SK-N-SH (cell line): ENCODE measurements around the gene OR10A3. TPM values are rescaled to one million over a fixed set of nuclear protein-coding genes. Genes with fewer than 3 reads are reported as not detected.

ENCODE experiments used
- CTCF ChIA-PET: fragments of 300-600, 350-600 bp; formaldehyde crosslinking; extraction: SDS; loops from one replicate; lab custom pipeline; 2021; lab: Yijun Ruan, JAX
- POLR2A ChIA-PET: fragments of 350-600 bp; sonication (Branson Sonifier 250); formaldehyde crosslinking; extraction: SDS; loops from one replicate; lab custom pipeline; 2020; ENCODE audit warnings: antibody characterized with exemption, inconsistent platforms; lab: Yijun Ruan, JAX
- DNase-seq: peaks from one replicate; pipeline ENCODE4 v3.0.0; 2012
- H2AFZ ChIP-seq: fragments of 200-600 bp; sonication (generic); 2 replicates; pipeline ENCODE4 v1.8.1; 2016; ENCODE audit warnings: antibody characterized with exemption, mild to moderate bottlenecking, low read depth
- H3F3A ChIP-seq: fragments of 200-600 bp; sonication (generic); replicated peaks from 2 replicates; pipeline ENCODE3; 2016; ENCODE audit warnings: antibody characterized with exemption, mild to moderate bottlenecking; ENCODE audit not compliant: insufficient read depth
- H3K27ac ChIP-seq, 2 experiments: fragments of 200-500 bp in 1 of 2; fragments of 200-600 bp in 1 of 2; sonication (Bioruptor generic) in 1 of 2; sonication (generic), shearing (Covaris generic) in 1 of 2; 2 replicates each; pipeline versions ENCODE4 v1.5.1 to v1.6.1; 2014 to 2016; ENCODE audit warnings: low read depth in 2 of 2, inconsistent platforms in 1 of 2, low read length in 1 of 2, mild to moderate bottlenecking in 1 of 2, mixed read lengths in 1 of 2
- H3K27me3 ChIP-seq: fragments of 200-600 bp; sonication (generic), shearing (Covaris generic); 2 replicates; pipeline ENCODE4 v1.6.1; 2016; ENCODE audit warnings: mixed run types; ENCODE audit not compliant: insufficient read depth
- H3K36me3 ChIP-seq, 2 experiments: fragments of 200-500 bp in 1 of 2; fragments of 200-600 bp in 1 of 2; sonication (Bioruptor generic) in 1 of 2; sonication (generic) in 1 of 2; replicated peaks in 1 of 2; 2 replicates each; pipeline versions ENCODE3 to v1.5.1; 2014 to 2016; ENCODE audit warnings: low read length in 1 of 2, mild to moderate bottlenecking in 1 of 2; ENCODE audit not compliant: insufficient read depth in 2 of 2, control insufficient read depth in 1 of 2
- H3K4me1 ChIP-seq, 2 experiments: fragments of 200-500 bp in 1 of 2; fragments of 200-600 bp in 1 of 2; sonication (Bioruptor generic) in 1 of 2; sonication (generic), shearing (Covaris generic) in 1 of 2; 2 replicates each; pipeline versions ENCODE4 v1.5.1 to v1.6.1; 2014 to 2016; ENCODE audit warnings: low read depth in 1 of 2, low read length in 1 of 2, mixed run types in 1 of 2; ENCODE audit not compliant: insufficient read depth in 2 of 2, control insufficient read depth in 1 of 2
- H3K4me2 ChIP-seq: fragments of 200-600 bp; sonication (generic), shearing (Covaris generic); 2 replicates; pipeline ENCODE4 v1.6.1; 2017; ENCODE audit warnings: mixed run types
- H3K4me3 ChIP-seq, 2 experiments: fragments of 200-500 bp in 1 of 2; fragments of 200-600 bp in 1 of 2; sonication (Bioruptor generic) in 1 of 2; sonication (generic), shearing (Covaris generic) in 1 of 2; 2 replicates each; pipeline versions ENCODE4 v1.5.1 to v1.8.1; 2014 to 2016; ENCODE audit warnings: low read depth in 2 of 2, inconsistent platforms in 1 of 2, low read length in 1 of 2, mild to moderate bottlenecking in 1 of 2, mixed read lengths in 1 of 2, moderate library complexity in 1 of 2
- H3K79me2 ChIP-seq: fragments of 200-600 bp; sonication (generic); 2 replicates; pipeline ENCODE4 v1.8.1; 2017; ENCODE audit warnings: mild to moderate bottlenecking; ENCODE audit not compliant: insufficient read depth
- H3K9ac ChIP-seq: fragments of 200-600 bp; sonication (generic); 2 replicates; pipeline ENCODE4 v1.6.1; 2017; ENCODE audit warnings: mixed run types
- H3K9me2 ChIP-seq: fragments of 200-600 bp; sonication (generic); 2 replicates; pipeline ENCODE4 v1.6.1; 2017; ENCODE audit warnings: mixed run types
- H3K9me3 ChIP-seq: fragments of 200-600 bp; sonication (generic); 2 replicates; pipeline ENCODE4 v1.6.1; 2017; ENCODE audit warnings: mixed run types, mild to moderate bottlenecking, moderate library complexity
- H4K20me1 ChIP-seq: fragments of 200-600 bp; sonication (generic); 2 replicates; pipeline ENCODE4 v1.6.1; 2017; ENCODE audit warnings: mild to moderate bottlenecking, mixed run types; ENCODE audit not compliant: insufficient read depth
- EP300 ChIP-seq, 2 experiments: IDR thresholded peaks; 2 replicates each; pipeline versions ENCODE4 v1.4.0 to v1.6.1; 2012; ENCODE audit warnings: borderline replicate concordance in 1 of 2, low read depth in 1 of 2, low read length in 1 of 2
- FOXM1 ChIP-seq: IDR thresholded peaks from 2 replicates; pipeline ENCODE4 v1.4.0; 2012; ENCODE audit warnings: low read depth, mild to moderate bottlenecking
- GABPA ChIP-seq: IDR thresholded peaks from 2 replicates; pipeline ENCODE4 v1.4.0; 2012; ENCODE audit warnings: low read depth, mild to moderate bottlenecking
- GATA2 ChIP-seq: sonication (generic); formaldehyde crosslinking; IDR thresholded peaks from 2 replicates; pipeline ENCODE4 v1.5.0; 2020; ENCODE audit warnings: mild to moderate bottlenecking, missing genetic modification reagents
- JUND ChIP-seq: IDR thresholded peaks from 2 replicates; pipeline ENCODE4 v1.4.0; 2012
- NRF1 ChIP-seq: IDR thresholded peaks from 2 replicates; pipeline ENCODE4 v1.6.1; 2012; ENCODE audit warnings: low read depth, mild to moderate bottlenecking, low read length
- RAD21 ChIP-seq: IDR thresholded peaks from 2 replicates; pipeline ENCODE4 v1.6.1; 2012; ENCODE audit warnings: mild to moderate bottlenecking, low read length
- TAF1 ChIP-seq: IDR thresholded peaks from 2 replicates; pipeline ENCODE4 v1.6.1; 2012; ENCODE audit warnings: low read depth, mild to moderate bottlenecking, low read length, moderate library complexity, borderline replicate concordance
- TCF12 ChIP-seq: IDR thresholded peaks from 2 replicates; pipeline ENCODE4 v1.4.0; 2012
- YY1 ChIP-seq: IDR thresholded peaks from 2 replicates; pipeline ENCODE4 v1.4.0; 2012; ENCODE audit warnings: low read depth, mild to moderate bottlenecking
- WGBS: methylation state at CpG from one replicate; pipeline ENCODE4 v1.1.6; 2017; ENCODE audit warnings: low lambda C conversion rate; 5-methylcytosine and 5-hydroxymethylcytosine counted together
- polyA plus RNA-seq, 3 experiments: library from polyadenylated mRNA; depleted of rRNA; stranded (reverse); fragments of >200 nt; gene quantifications; 2 replicates each; pipeline ENCODE4 v1.2.3, GENCODE V29; 2012
- TF ChIP-seq, protein P1 (sequence below): fragments of 200-600 bp; sonication (generic); IDR thresholded peaks from 2 replicates; pipeline ENCODE4 v1.6.1; 2017; ENCODE audit warnings: antibody characterized with exemption, mild to moderate bottlenecking, moderate library complexity
- TF ChIP-seq, protein P2 (sequence below): fragments of 150-350 bp; IDR thresholded peaks from 2 replicates; pipeline ENCODE4 v1.6.1; 2017; ENCODE audit warnings: antibody characterized with exemption, low read length, low read depth, borderline replicate concordance
- TF ChIP-seq, protein P3 (sequence below): fragments of 150-350 bp; IDR thresholded peaks from 2 replicates; pipeline ENCODE4 v1.6.1; 2016; ENCODE audit warnings: mild to moderate bottlenecking, low read depth, low read length
- TF ChIP-seq, protein P4 (sequence below): IDR thresholded peaks from 2 replicates; pipeline ENCODE4 v1.4.0; 2012; ENCODE audit warnings: low read depth, borderline replicate concordance
- TF ChIP-seq, protein P5 (sequence below): IDR thresholded peaks from 2 replicates; pipeline ENCODE4; 2012

Gene OR10A3
- polyA plus RNA-seq, 1 of the 3 experiments (the other 2 are of a cell fraction) = not detected

DNA sequence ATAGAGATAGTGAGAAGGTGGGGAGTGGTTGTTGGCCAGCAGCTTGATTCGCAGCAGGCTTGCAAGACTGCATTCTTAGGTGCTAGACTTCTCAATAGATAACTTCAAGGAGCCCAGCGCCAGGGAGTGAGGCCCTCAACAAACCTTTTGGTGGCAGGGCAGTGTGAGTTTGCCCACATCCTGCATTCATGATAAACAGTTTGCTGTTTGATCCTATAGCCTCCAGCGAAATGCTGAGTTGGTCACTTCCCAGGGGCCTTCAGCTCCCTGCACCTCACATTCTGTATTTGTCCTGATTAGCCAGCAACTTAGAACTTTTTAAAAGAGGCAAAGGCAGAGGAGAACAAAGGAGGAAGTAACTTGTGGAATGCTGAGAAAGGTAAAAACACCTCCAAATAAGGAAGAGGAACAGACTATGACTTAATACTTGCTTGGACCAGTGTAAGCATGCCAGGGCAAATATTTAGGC is 35.5 kb downstream of the OR10A3 start:
- TF ChIP-seq EP300 (IDR thresholded peaks at IDR 0.05; ENCODE audit: borderline replicate concordance in 1 of 2, low read depth in 1 of 2, low read length in 1 of 2) (no peak), YY1 (no peak)
- TF ChIP-seq, protein P1, sequence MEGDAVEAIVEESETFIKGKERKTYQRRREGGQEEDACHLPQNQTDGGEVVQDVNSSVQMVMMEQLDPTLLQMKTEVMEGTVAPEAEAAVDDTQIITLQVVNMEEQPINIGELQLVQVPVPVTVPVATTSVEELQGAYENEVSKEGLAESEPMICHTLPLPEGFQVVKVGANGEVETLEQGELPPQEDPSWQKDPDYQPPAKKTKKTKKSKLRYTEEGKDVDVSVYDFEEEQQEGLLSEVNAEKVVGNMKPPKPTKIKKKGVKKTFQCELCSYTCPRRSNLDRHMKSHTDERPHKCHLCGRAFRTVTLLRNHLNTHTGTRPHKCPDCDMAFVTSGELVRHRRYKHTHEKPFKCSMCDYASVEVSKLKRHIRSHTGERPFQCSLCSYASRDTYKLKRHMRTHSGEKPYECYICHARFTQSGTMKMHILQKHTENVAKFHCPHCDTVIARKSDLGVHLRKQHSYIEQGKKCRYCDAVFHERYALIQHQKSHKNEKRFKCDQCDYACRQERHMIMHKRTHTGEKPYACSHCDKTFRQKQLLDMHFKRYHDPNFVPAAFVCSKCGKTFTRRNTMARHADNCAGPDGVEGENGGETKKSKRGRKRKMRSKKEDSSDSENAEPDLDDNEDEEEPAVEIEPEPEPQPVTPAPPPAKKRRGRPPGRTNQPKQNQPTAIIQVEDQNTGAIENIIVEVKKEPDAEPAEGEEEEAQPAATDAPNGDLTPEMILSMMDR = no peak
- TF ChIP-seq, protein P2, sequence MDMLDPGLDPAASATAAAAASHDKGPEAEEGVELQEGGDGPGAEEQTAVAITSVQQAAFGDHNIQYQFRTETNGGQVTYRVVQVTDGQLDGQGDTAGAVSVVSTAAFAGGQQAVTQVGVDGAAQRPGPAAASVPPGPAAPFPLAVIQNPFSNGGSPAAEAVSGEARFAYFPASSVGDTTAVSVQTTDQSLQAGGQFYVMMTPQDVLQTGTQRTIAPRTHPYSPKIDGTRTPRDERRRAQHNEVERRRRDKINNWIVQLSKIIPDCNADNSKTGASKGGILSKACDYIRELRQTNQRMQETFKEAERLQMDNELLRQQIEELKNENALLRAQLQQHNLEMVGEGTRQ = no peak
- Histone ChIP-seq H3K4me3 (no peak overlapping the region), H3K27ac (no peak overlapping the region), H3K36me3 (no peaks in the 10 kb centered on the region), H3K9me3 (no peaks in the 10 kb centered on the region), H3K4me2 (no peak overlapping the region; the same call in 1 of the 2 replicates), H3K9ac (no peak overlapping the region), H3K79me2 (no peaks in the 10 kb centered on the region), H3F3A (no peaks in the 10 kb centered on the region), H3K9me2 (no peaks in the 10 kb centered on the region), H4K20me1 (no peaks in the 10 kb centered on the region), H2AFZ (peak overlapping the region; percentile 60; the same call in 1 of the 2 replicates), H3K27me3 (no peaks in the 10 kb centered on the region), H3K4me1 (no peaks in the 10 kb centered on the region; a peak in 2 of 4 replicates)
- 3% methylated on average over 3 of the region's 3 CpGs for WGBS
- POLR2A ChIA-PET = no interaction called here
- CTCF ChIA-PET = interaction anchor here (1.1 to 4.6 kb wide), 2 partner anchors 14 to 81 kb away, joined by 3 to 28 read pairs; partner anchors contain the start of gene EIF3F
- no peak for DNase-seq

GRCh38 chr11:7905549-7905948 is 36.0 kb downstream of the OR10A3 start:
- ChIA-PET POLR2A (no interaction called here), CTCF (interaction anchor here (1.1 to 4.6 kb wide), 3 partner anchors 14 to 185 kb away, joined by 3 to 28 read pairs (median 3); partner anchors contain the start of gene EIF3F)
- no peaks in the 10 kb centered on the region for H4K20me1 ChIP-seq
- H3F3A ChIP-seq = no peaks in the 10 kb centered on the region
- 20% methylated on average over 9 of the region's 9 CpGs for WGBS
- H3K36me3 ChIP-seq = no peaks in the 10 kb centered on the region
- H3K27me3 ChIP-seq = no peaks in the 10 kb centered on the region
- no peaks in the 10 kb centered on the region for H3K79me2 ChIP-seq
- H3K27ac ChIP-seq = no peak overlapping the region
- no peak overlapping the region for H3K9ac ChIP-seq
- H3K9me2 ChIP-seq = no peaks in the 10 kb centered on the region
- H3K9me3 ChIP-seq = no peaks in the 10 kb centered on the region
- no peaks in the 10 kb centered on the region; a peak in 2 of 4 replicates for H3K4me1 ChIP-seq
- DNase-seq = no peak
- H3K4me2 ChIP-seq = no peak overlapping the region
- peak overlapping the region; percentile 60; the same call in 1 of the 2 replicates for H2AFZ ChIP-seq
- H3K4me3 ChIP-seq = no peak overlapping the region
- TF ChIP-seq RAD21 (no peak), YY1 (no peak), JUND (no peak), FOXM1 (no peak), GATA2 (no peak), TCF12 (no peak), TAF1 (no peak), NRF1 (no peak), EP300 (IDR thresholded peaks at IDR 0.05; ENCODE audit: borderline replicate concordance in 1 of 2, low read depth in 1 of 2, low read length in 1 of 2) (no peak), GABPA (no peak)
- TF ChIP-seq, protein P3, sequence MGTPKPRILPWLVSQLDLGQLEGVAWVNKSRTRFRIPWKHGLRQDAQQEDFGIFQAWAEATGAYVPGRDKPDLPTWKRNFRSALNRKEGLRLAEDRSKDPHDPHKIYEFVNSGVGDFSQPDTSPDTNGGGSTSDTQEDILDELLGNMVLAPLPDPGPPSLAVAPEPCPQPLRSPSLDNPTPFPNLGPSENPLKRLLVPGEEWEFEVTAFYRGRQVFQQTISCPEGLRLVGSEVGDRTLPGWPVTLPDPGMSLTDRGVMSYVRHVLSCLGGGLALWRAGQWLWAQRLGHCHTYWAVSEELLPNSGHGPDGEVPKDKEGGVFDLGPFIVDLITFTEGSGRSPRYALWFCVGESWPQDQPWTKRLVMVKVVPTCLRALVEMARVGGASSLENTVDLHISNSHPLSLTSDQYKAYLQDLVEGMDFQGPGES = no peak
- TF ChIP-seq, protein P4, sequence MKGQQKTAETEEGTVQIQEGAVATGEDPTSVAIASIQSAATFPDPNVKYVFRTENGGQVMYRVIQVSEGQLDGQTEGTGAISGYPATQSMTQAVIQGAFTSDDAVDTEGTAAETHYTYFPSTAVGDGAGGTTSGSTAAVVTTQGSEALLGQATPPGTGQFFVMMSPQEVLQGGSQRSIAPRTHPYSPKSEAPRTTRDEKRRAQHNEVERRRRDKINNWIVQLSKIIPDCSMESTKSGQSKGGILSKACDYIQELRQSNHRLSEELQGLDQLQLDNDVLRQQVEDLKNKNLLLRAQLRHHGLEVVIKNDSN = no peak
- TF ChIP-seq, protein P5, sequence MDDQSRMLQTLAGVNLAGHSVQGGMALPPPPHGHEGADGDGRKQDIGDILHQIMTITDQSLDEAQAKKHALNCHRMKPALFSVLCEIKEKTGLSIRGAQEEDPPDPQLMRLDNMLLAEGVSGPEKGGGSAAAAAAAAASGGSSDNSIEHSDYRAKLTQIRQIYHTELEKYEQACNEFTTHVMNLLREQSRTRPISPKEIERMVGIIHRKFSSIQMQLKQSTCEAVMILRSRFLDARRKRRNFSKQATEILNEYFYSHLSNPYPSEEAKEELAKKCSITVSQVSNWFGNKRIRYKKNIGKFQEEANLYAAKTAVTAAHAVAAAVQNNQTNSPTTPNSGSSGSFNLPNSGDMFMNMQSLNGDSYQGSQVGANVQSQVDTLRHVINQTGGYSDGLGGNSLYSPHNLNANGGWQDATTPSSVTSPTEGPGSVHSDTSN = no peak
- TF ChIP-seq, all 33 proteins: peak for 0
